SK-N-DZ (cell line): ENCODE measurements around the gene TCF7.

Experiments
- DNase-seq: peaks from one replicate; pipeline ENCODE4 v3.0.0-alpha.2; 2015; ENCODE audit warnings: low spot score

Gene TCF7

GRCh38 chr5:134131165-134131564 is 16.7 kb downstream of the TCF7 start:
- DNase-seq, result no peak

GRCh38 chr5:134131578-134132350 is 17.3 kb downstream of the TCF7 start:
- DNase-seq, result no peak

DNA sequence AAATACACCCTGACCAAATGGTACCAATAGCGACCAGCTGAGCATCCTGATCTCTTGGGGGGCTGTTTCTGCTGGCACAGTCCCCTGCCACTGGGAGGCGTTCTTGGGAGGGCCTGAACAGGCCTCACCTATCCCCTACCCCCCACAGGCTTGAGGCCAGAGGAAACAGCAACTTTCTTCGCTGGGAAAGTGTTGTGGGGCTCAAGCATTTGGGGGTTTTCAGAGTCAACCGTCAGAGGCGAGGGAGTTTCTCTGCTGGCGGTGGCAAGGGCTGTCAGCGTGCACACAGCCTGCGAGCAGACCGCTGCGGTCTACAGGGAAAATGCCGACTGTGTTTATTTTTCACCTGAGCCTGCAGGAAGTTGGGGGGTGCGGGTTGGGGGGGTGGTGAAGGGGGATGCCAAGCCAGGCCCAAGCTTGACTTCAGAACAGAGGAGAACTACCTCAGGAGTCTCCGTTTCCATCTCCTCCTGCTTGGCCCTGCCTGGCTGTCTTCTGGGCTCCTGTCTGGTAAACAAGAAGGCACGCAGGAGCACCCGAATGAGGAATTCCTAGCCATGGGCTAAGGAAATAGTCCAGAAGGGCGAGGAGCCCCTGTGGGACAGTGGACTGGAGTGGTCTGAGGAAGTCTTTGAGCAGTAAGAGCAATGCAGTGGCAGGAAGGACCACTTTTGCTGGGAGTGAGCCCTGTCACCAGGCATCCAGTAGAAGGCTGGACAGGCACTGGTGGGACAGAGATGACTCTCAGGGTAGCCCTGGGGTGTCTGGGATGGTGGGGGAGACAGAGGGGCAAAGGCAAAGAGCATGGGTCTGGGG is 18.1 kb downstream of the TCF7 start:
- DNase-seq, result no peak

- DNase-seq, result no peak
Measured at GRCh38 chr5:134133188-134133994, 18.9 kb downstream of the TCF7 start.

GRCh38 chr5:134133995-134134541 is 19.6 kb downstream of the TCF7 start:
- DNase-seq, result no peak

DNA sequence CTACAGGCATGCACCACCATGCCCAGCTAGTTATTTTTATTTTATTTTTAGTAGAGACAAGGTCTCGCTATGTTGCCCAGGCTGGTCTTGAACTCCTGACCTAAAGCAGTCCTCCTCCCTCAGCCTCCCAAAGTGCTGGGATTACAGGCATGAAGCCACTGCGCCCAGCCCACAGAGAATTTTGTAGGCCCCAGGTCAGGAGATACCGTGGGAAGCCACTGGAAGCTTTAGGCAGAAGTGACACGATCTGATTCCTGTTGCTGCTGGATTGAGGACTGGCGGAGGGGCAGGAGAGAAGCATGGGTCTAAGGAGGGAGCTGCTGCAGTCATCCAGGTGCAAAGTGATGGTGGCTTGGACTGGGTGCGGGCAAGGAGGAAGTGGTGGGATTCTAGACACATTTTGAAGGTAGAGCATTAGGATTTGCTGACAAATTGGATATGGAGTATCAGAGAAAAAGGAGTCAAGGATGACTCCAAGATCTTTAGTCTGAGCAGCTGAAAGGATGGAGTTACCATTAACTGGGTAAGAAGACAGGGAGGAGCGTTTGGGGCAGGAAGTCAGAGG is 20.7 kb downstream of the TCF7 start:
- DNase-seq, result no peak

DNA sequence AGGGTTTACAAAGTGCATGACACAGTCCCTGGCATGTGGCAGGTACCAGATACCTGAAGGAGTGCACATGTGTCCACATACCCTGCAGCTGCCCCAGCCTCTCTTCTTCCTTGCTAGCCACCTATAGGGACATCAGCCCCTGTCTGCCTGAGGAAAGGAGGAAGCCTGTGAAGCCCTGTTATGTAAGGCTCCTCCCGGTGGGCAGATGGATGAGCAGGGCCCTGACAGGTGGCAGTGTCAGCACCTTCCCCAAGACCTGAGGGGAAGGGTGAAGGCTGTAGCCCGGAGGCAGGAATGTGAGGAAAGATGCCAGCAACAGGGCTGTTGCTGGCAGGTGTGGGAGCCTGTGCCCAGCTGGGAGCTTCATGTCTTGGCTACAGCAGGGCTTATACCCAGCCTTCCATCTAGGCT is 21.7 kb downstream of the TCF7 start:
- no peak for DNase-seq

DNA sequence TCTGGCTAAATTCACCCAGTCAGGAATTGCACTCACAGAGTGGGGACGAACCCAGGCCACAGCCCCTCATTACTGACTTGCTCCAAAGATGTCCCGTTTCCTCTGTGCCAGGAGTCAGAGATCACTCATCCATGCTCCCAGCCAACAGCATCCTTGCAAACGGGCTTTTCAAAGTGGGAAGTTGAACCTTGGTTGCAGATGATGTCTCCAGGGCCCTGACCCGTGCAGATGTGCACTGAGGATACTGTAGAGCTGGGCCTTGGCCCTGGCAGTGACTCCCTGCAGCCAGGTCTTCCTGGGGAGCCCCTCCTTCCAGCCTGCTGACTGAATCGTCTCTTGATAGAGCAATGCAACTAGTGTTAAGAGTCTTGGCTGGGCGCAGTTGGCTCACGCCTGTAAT is 22.3 kb downstream of the TCF7 start:
- DNase-seq, result no peak

GRCh38 chr5:134138416-134139376 is 24.2 kb downstream of the TCF7 start:
- no peak for DNase-seq

GRCh38 chr5:134139377-134139851 is 24.9 kb downstream of the TCF7 start:
- DNase-seq, result no peak

GRCh38 chr5:134139891-134140469 is 25.5 kb downstream of the TCF7 start:
- DNase-seq, result no peak

GRCh38 chr5:134140530-134141201 is 26.2 kb downstream of the TCF7 start:
- DNase-seq, result peak; percentile 61

DNA sequence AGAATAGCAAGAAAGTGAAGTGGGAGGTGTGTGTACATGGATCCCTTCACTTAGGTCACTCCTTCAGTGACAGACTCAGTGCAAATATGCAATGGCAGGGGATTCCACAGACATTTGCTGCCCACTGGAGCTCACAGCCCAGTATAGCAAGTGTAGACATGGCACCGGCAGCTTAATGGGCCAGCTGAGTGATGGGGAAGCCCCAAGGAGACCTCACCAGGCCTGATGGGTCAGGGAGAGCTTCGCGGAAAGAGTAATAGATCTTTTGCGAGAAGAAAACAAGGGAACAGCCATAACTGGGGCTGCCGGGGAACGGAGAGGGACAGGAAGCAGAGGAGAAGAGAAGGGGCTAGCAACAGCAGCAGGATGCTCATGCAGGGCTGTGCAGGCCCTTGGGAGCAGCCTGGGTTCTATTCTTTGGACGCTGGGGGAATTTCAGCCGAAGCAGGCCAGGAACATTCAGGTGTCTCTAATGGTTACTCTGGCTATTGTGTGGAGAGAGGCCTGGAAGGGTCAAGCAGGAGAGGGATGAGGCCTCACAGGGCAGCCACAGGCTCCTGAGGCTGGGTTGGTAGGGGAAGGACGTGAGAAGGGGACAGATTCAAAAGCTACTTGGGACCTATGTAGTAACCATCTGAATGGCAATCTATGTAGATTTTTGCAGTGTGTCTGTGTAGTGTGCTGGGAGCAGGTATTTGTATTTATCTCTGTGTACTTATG is 27.0 kb downstream of the TCF7 start:
- DNase-seq, result no peak

- DNase-seq, result no peak
Measured at GRCh38 chr5:134142052-134142451, 27.6 kb downstream of the TCF7 start.

DNA sequence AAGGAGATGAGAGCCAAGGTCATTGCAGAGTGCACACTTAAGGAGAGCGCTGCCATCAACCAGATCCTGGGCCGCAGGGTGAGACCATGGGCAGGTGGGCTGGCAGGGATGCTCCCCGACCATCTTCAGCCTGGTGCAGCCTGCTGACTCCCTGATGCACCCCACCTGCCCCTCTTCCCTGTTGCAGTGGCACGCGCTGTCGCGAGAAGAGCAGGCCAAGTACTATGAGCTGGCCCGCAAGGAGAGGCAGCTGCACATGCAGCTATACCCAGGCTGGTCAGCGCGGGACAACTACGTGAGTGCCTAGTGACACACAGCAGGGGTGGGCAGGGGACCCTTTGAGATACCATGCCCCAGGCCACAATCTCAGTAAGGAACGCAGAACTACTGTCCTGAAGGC is 28.3 kb downstream of the TCF7 start:
- no peak for DNase-seq

GRCh38 chr5:134143431-134143830 is 28.9 kb downstream of the TCF7 start:
- DNase-seq, result no peak

DNA sequence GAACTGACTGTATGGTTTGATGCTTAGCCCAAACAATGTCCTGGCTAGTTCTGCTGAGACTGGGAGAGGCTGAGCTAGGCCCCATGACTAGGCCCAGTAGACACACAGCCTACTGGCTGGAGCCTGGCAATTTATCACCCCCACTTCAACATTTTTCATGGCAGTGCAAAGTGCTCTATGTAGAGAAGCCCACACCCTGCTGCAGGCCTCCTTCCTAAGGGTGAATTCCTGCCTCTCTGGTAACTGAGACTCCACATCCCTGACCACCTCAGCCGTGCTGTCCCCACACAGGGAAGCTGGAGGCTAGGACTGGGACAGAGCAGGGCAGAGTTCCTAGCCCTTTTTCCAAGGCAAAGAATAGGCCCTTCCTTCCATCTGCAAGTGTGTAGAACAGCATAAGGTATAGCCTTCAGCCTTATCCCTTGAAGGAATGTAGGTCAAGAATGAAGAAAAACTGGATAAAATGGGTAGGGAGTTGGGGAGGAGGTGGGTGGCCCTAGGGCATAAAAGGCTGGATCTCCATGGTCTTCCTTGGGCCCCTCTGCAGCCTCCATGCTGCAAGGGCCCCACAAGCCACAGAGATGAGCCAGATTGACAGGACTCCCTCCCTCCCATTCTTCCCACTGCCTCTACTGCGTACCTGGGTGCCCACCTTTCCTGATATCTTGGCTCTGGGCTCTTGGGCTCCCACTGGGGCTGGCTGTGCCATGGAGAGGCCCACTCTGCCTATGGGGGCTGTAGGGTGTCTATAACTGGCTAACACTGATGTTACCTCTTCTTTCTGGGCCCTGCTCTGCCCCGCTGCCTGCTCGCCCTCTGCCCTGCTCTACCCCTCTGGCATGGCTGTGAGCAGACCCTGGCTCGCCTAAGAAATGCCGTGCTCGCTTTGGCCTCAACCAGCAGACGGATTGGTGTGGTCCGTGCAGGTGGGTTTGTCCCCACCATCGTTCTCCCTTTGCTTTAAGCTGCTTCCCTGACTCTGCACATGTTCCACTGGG is 29.8 kb downstream of the TCF7 start:
- no peak for DNase-seq
